Loucy (cell line): ENCODE data around the gene DPYSL3.

Source experiments
- H2AFZ ChIP-seq: fragments of 200-600 bp; sonication (generic); 2 replicates; pipeline ENCODE4 v1.6.0; 2016; ENCODE audit warnings: antibody characterized with exemption, mild to moderate bottlenecking, low read length, moderate library complexity
- H3F3A ChIP-seq: fragments of 200-600 bp; 2 replicates; pipeline ENCODE4 v1.6.0; 2016; ENCODE audit warnings: antibody characterized with exemption, low read depth, mild to moderate bottlenecking
- H3K27me3 ChIP-seq: fragments of 200-600 bp; sonication (generic); 2 replicates; pipeline ENCODE4 v1.6.1; 2014; ENCODE audit warnings: low read length, mild to moderate bottlenecking; ENCODE audit not compliant: insufficient read depth, poor library complexity, severe bottlenecking
- H3K36me3 ChIP-seq: fragments of 200-600 bp; sonication (generic); 2 replicates; pipeline ENCODE4 v1.6.1; 2016; ENCODE audit warnings: low read length; ENCODE audit not compliant: insufficient read depth
- H3K4me1 ChIP-seq: fragments of 200-600 bp; sonication (generic); 2 replicates; pipeline ENCODE4 v1.5.1; 2014; ENCODE audit warnings: low read length, mild to moderate bottlenecking; ENCODE audit not compliant: insufficient read depth, poor library complexity, severe bottlenecking
- H3K4me2 ChIP-seq: fragments of 200-600 bp; sonication (generic); 2 replicates; pipeline ENCODE4 v1.6.0; 2014; ENCODE audit warnings: antibody characterized with exemption, low read length, low read depth, mild to moderate bottlenecking; ENCODE audit not compliant: poor library complexity, severe bottlenecking
- H3K4me3 ChIP-seq: fragments of 200-600 bp; sonication (generic); 2 replicates; pipeline ENCODE4 v1.5.1; 2014; ENCODE audit warnings: low read length, mild to moderate bottlenecking, mixed read lengths; ENCODE audit not compliant: poor library complexity, severe bottlenecking
- H3K79me2 ChIP-seq: fragments of 200-600 bp; sonication (generic); 2 replicates; pipeline ENCODE4 v1.6.1; 2014; ENCODE audit warnings: low read length; ENCODE audit not compliant: insufficient read depth
- H3K9ac ChIP-seq: fragments of 200-600 bp; sonication (generic); 2 replicates; pipeline ENCODE4 v1.6.0; 2014; ENCODE audit warnings: mild to moderate bottlenecking, low read depth, low read length, moderate library complexity; ENCODE audit not compliant: poor library complexity, severe bottlenecking
- H3K9me2 ChIP-seq: fragments of 200-600 bp; sonication (generic); replicated peaks from 2 replicates; pipeline ENCODE4 v1.6.1; 2016; ENCODE audit warnings: low read depth, low read length, mixed read lengths
- H3K9me3 ChIP-seq: fragments of 200-600 bp; sonication (generic); 2 replicates; pipeline ENCODE4 v1.6.1; 2014; ENCODE audit warnings: mild to moderate bottlenecking, antibody characterized with exemption, low read length, low read depth; ENCODE audit not compliant: insufficient read depth
- H4K20me1 ChIP-seq: fragments of 200-600 bp; sonication (generic); 2 replicates; pipeline ENCODE4 v1.6.0; 2014; ENCODE audit warnings: antibody characterized with exemption, low read length, mild to moderate bottlenecking; ENCODE audit not compliant: insufficient read depth, poor library complexity, severe bottlenecking
- EZH2phosphoT487 ChIP-seq: fragments of 200-600 bp; IDR thresholded peaks from 2 replicates; pipeline ENCODE4 v1.6.1; 2018; ENCODE audit warnings: antibody characterized with exemption, mild to moderate bottlenecking, moderate library complexity, borderline replicate concordance
- TF ChIP-seq, protein P1 (sequence below): fragments of 200-600 bp; sonication (generic); conservative IDR thresholded peaks from 2 replicates; pipeline ENCODE4 v1.5.1; 2014; ENCODE audit warnings: mild to moderate bottlenecking, antibody characterized with exemption, low read length

DPYSL3 gene

GRCh38 chr5:147439254-147439653 is 70.6 kb downstream of the DPYSL3 start:
- Histone ChIP-seq H3K9ac (no peak overlapping the region), H4K20me1 (no peaks in the 10 kb centered on the region), H3K4me2 (no peak overlapping the region), H3K9me3 (no peaks in the 10 kb centered on the region), H3K27me3 (no peaks in the 10 kb centered on the region), H3F3A (no peaks in the 10 kb centered on the region), H3K4me3 (no peak overlapping the region), H3K79me2 (no peaks in the 10 kb centered on the region), H3K4me1 (no peaks in the 10 kb centered on the region), H2AFZ (no peak overlapping the region), H3K36me3 (no peaks in the 10 kb centered on the region), H3K9me2 (no peaks in the 10 kb centered on the region)
- TF ChIP-seq EZH2phosphoT487: no peak
- TF ChIP-seq, protein P1, sequence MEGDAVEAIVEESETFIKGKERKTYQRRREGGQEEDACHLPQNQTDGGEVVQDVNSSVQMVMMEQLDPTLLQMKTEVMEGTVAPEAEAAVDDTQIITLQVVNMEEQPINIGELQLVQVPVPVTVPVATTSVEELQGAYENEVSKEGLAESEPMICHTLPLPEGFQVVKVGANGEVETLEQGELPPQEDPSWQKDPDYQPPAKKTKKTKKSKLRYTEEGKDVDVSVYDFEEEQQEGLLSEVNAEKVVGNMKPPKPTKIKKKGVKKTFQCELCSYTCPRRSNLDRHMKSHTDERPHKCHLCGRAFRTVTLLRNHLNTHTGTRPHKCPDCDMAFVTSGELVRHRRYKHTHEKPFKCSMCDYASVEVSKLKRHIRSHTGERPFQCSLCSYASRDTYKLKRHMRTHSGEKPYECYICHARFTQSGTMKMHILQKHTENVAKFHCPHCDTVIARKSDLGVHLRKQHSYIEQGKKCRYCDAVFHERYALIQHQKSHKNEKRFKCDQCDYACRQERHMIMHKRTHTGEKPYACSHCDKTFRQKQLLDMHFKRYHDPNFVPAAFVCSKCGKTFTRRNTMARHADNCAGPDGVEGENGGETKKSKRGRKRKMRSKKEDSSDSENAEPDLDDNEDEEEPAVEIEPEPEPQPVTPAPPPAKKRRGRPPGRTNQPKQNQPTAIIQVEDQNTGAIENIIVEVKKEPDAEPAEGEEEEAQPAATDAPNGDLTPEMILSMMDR: no peak

- H3F3A ChIP-seq: no peaks in the 10 kb centered on the region
- no peak overlapping the region for H2AFZ ChIP-seq
- no peaks in the 10 kb centered on the region for H3K79me2 ChIP-seq
- H3K9ac ChIP-seq: no peak overlapping the region
- H3K9me2 ChIP-seq: no peaks in the 10 kb centered on the region
- H3K4me1 ChIP-seq: no peaks in the 10 kb centered on the region
- H3K9me3 ChIP-seq: no peaks in the 10 kb centered on the region
- H3K27me3 ChIP-seq: no peaks in the 10 kb centered on the region
- H3K4me3 ChIP-seq: no peak overlapping the region
- H4K20me1 ChIP-seq: no peaks in the 10 kb centered on the region
- no peaks in the 10 kb centered on the region for H3K36me3 ChIP-seq
- no peak overlapping the region for H3K4me2 ChIP-seq
- TF ChIP-seq, protein P1: no peak
- TF ChIP-seq EZH2phosphoT487: no peak
Measured at GRCh38 chr5:147437161-147437596, 72.7 kb downstream of the DPYSL3 start.

DNA sequence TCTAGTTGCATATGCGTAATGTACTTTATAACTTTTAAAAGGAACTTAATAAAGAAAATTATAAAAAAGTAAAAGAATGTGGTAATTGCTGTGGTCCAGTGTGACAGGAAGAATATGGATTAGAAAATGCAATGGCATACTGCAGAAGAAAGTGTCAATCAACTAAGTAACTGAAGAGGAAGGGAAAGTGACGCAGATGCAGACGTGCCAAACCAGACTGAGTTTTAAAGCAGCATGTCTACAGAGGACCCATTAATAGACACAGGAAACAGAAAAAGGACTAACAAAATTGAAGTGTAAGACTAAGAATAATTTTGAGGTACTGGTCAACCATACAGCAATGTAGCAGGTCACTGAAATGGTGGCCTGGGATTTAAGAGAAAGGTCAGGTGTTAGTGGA is 73.3 kb downstream of the DPYSL3 start:
- Histone ChIP-seq H3K9me3 (no peaks in the 10 kb centered on the region), H3K4me2 (no peak overlapping the region), H3K9me2 (no peaks in the 10 kb centered on the region), H3F3A (no peaks in the 10 kb centered on the region), H3K9ac (no peak overlapping the region), H3K79me2 (no peaks in the 10 kb centered on the region), H3K4me3 (no peak overlapping the region), H2AFZ (no peak overlapping the region), H3K4me1 (no peaks in the 10 kb centered on the region), H4K20me1 (no peaks in the 10 kb centered on the region), H3K27me3 (no peaks in the 10 kb centered on the region), H3K36me3 (no peaks in the 10 kb centered on the region)
- no peak for TF ChIP-seq EZH2phosphoT487
- TF ChIP-seq, protein P1: no peak
